Brain pericyte (primary cell): Measurements from ENCODE around the gene MRPL39.
A peak's percentile ranks its signal among the peaks of the same experiment; 100 is the strongest.

Experiments used
- DNase-seq: peaks from one replicate; pipeline ENCODE4 v3.0.0-alpha.2; 2012; ENCODE audit warnings: low read depth, low spot score

Gene MRPL39

GRCh38 chr21:25614441-25614840 lies 7.2 kb upstream of the MRPL39 start:
- DNase-seq = no peak

GRCh38 chr21:25608044-25608737 lies 910 bp upstream of the MRPL39 start:
- DNase-seq = peak; percentile 43

GRCh38 chr21:25589887-25590286 lies 17.4 kb downstream of the MRPL39 start:
- DNase-seq = no peak

GRCh38 chr21:25586791-25587190 lies 20.5 kb downstream of the MRPL39 start:
- no peak for DNase-seq

GRCh38 chr21:25586326-25586725 lies 21.0 kb downstream of the MRPL39 start:
- no peak for DNase-seq

- no peak for DNase-seq
Measured at GRCh38 chr21:25584833-25585676, 22.2 kb downstream of the MRPL39 start.

GRCh38 chr21:25583370-25584130 lies 23.7 kb downstream of the MRPL39 start:
- DNase-seq = no peak

GRCh38 chr21:25582888-25583287 lies 24.4 kb downstream of the MRPL39 start:
- no peak for DNase-seq

- no peak for DNase-seq
Measured at GRCh38 chr21:25582164-25582790, 25.0 kb downstream of the MRPL39 start.

GRCh38 chr21:25581582-25581981 lies 25.7 kb downstream of the MRPL39 start:
- no peak for DNase-seq

- DNase-seq = no peak
Measured at GRCh38 chr21:25580912-25581260, 26.4 kb downstream of the MRPL39 start.

- no peak for DNase-seq
Measured at GRCh38 chr21:25579226-25580013, 27.9 kb downstream of the MRPL39 start.

- no peak for DNase-seq
Measured at GRCh38 chr21:25578056-25578961, 29.0 kb downstream of the MRPL39 start.

GRCh38 chr21:25577424-25578055 lies 29.7 kb downstream of the MRPL39 start:
- DNase-seq = no peak

- peak; percentile 36 for DNase-seq
Measured at GRCh38 chr21:25573409-25574206, 33.7 kb downstream of the MRPL39 start.

- no peak for DNase-seq
Measured at GRCh38 chr21:25572861-25573310, 34.4 kb downstream of the MRPL39 start.

GRCh38 chr21:25571726-25572121 lies 35.6 kb downstream of the MRPL39 start:
- DNase-seq = no peak

- DNase-seq = no peak
Measured at GRCh38 chr21:25569711-25570110, 37.6 kb downstream of the MRPL39 start.

- DNase-seq = no peak
Measured at GRCh38 chr21:25569084-25569483, 38.2 kb downstream of the MRPL39 start.
